Measurements from ENCODE around the gene ALDOB. TPM values are rescaled to one million over a fixed set of nuclear protein-coding genes. Genes with fewer than 3 reads are reported as not detected.

ALDOB gene
- total RNA-seq, 1 donor from 2014 or later: 4.8 TPM

GRCh38 chr9:101408374-101409078 is 27.0 kb downstream of the ALDOB start:
- no peak for TF ChIP-seq CTCF (IDR thresholded peaks at IDR 0.05)
- Histone ChIP-seq H3K27me3 (no peaks in the 10 kb centered on the region), H3K27ac (no peak overlapping the region), H3K4me1 (no peaks in the 10 kb centered on the region), H3K9me3 (peaks cover 91 to 98% of the 10 kb centered on the region in 2 donors), H3K4me3 (no peak overlapping the region), H3K36me3 (peaks cover 64 to 65% of the 10 kb centered on the region in 2 donors)
- DNase-seq (ENCODE audit: low spot score in 2 of 2): no peak
- intact Hi-C loops (cut with DNase I): no loop called here

- no peak for DNase-seq (ENCODE audit: low spot score in 2 of 2)
- Histone ChIP-seq H3K36me3 (peaks cover 82 to 84% of the 10 kb centered on the region in 2 donors), H3K27me3 (no peaks in the 10 kb centered on the region), H3K27ac (no peak overlapping the region), H3K9me3 (peaks cover 45 to 60% of the 10 kb centered on the region in 2 donors), H3K4me3 (no peak overlapping the region), H3K4me1 (peaks cover 0 to 12% of the 10 kb centered on the region in 2 donors)
- intact Hi-C loops (cut with DNase I): loop anchor here (5.0 kb wide), 1 partner anchor 1581 kb away; the partner anchor contains the start of gene NR4A3
- no peak for TF ChIP-seq CTCF (IDR thresholded peaks at IDR 0.05)
Measured at GRCh38 chr9:101403516-101404285, 31.9 kb downstream of the ALDOB start.

- Histone ChIP-seq H3K4me1 (peaks cover 0 to 15% of the 10 kb centered on the region in 2 donors), H3K27me3 (no peaks in the 10 kb centered on the region), H3K27ac (no peak overlapping the region), H3K4me3 (peak overlapping the region; percentile 67 to 91), H3K36me3 (peaks cover 46 to 48% of the 10 kb centered on the region in 2 donors), H3K9me3 (peaks cover 11 to 26% of the 10 kb centered on the region in 2 donors)
- intact Hi-C loops (cut with DNase I): loop anchor here (5.0 kb wide), 1 partner anchor 1578 kb away; the partner anchor contains the start of gene NR4A3
- DNase-seq (ENCODE audit: low spot score in 2 of 2): no peak
- no peak for TF ChIP-seq CTCF (IDR thresholded peaks at IDR 0.05)
Measured at GRCh38 chr9:101400120-101400519, 35.5 kb downstream of the ALDOB start.

- Histone ChIP-seq H3K27me3 (no peaks in the 10 kb centered on the region), H3K36me3 (peaks cover 41 to 43% of the 10 kb centered on the region in 2 donors), H3K4me1 (peaks cover 0 to 15% of the 10 kb centered on the region in 2 donors), H3K4me3 (peak overlapping the region; percentile 67 to 91), H3K9me3 (peaks cover 7 to 21% of the 10 kb centered on the region in 2 donors), H3K27ac (peak overlapping the region in 1 of 2 donors; percentile 77)
- intact Hi-C loops (cut with DNase I): loop anchor here (2.0 to 5.0 kb wide), 3 partner anchors 972 to 1301 kb away; partner anchors contain the start of genes ERP44, INVS, MSANTD3 and TEX10
- no peak for DNase-seq (ENCODE audit: low spot score in 2 of 2)
- no peak for TF ChIP-seq CTCF (IDR thresholded peaks at IDR 0.05)
Measured at GRCh38 chr9:101399643-101399970, 36.0 kb downstream of the ALDOB start.

GRCh38 chr9:101398930-101399642 is 36.5 kb downstream of the ALDOB start:
- no peak for DNase-seq (ENCODE audit: low spot score in 2 of 2)
- TF ChIP-seq CTCF (IDR thresholded peaks at IDR 0.05): no peak
- H3K9me3 ChIP-seq: peaks cover 7 to 16% of the 10 kb centered on the region in 2 donors
- intact Hi-C loops (cut with DNase I): loop anchor here (1.0 to 5.0 kb wide), 4 partner anchors 134 to 1300 kb away; partner anchors contain the start of genes ERP44, INVS, MSANTD3 and RNF20
- peaks cover 35 to 37% of the 10 kb centered on the region in 2 donors for H3K36me3 ChIP-seq
- H3K27me3 ChIP-seq: no peaks in the 10 kb centered on the region
- peak overlapping the region; percentile 77 for H3K27ac ChIP-seq
- H3K4me3 ChIP-seq: peak overlapping the region; percentile 67 to 91
- H3K4me1 ChIP-seq: peaks cover 0 to 15% of the 10 kb centered on the region in 2 donors
